Transverse colon (tissue), 4 donors: ENCODE data around the gene MAGI2. TPM values are rescaled to one million over a fixed set of nuclear protein-coding genes. Genes with fewer than 3 reads are reported as not detected.

Experiments
- DNase-seq: peaks from one replicate; pipeline ENCODE4 v3.0.0-alpha.2; 2019
- H3K27ac ChIP-seq, 4 donors: fragments of 200-600 bp; sonication (generic); 2 replicates each; pipeline ENCODE4 v1.5.1; 2016 to 2018; ENCODE audit warnings: inconsistent platforms in 4 of 4
- H3K27me3 ChIP-seq: fragments of 200-600 bp; sonication (generic); 2 replicates; pipeline ENCODE4 v1.5.1; 2017; ENCODE audit warnings: inconsistent platforms
- H3K36me3 ChIP-seq, 4 donors: fragments of 200-600 bp; sonication (generic); 2 replicates each; pipeline ENCODE4 v1.5.1; 2017 to 2019; ENCODE audit warnings: inconsistent platforms in 4 of 4
- H3K4me1 ChIP-seq, 4 donors: fragments of 200-600 bp; sonication (generic); 2 replicates each; pipeline ENCODE4 v1.5.1; 2017 to 2020; ENCODE audit warnings: inconsistent platforms in 4 of 4
- H3K4me3 ChIP-seq, 4 donors: fragments of 200-600 bp; sonication (generic); 1 replicate in 1 of 4; 2 replicates in 3 of 4; pipeline versions ENCODE4 v1.5.1 to v1.6.1; 2017 to 2019; ENCODE audit warnings: inconsistent platforms in 4 of 4
- H3K9me3 ChIP-seq, 2 donors: fragments of 200-600 bp; sonication (generic); 2 replicates each; pipeline ENCODE4 v1.5.1; 2017 to 2019; ENCODE audit warnings: inconsistent platforms in 2 of 2
- CTCF ChIP-seq, 5 experiments: fragments of 200-600 bp in 3 of 5; fragments of 450-650 bp in 2 of 5; sonication (generic) in 3 of 5; IDR thresholded peaks; 1 replicate in 2 of 5; 2 replicates in 3 of 5; pipeline ENCODE4 v1.5.1; 2016 to 2017; ENCODE audit warnings: antibody characterized with exemption in 5 of 5, inconsistent platforms in 3 of 5, mild to moderate bottlenecking in 2 of 5, moderate library complexity in 1 of 5
- EP300 ChIP-seq: sonication (generic); formaldehyde crosslinking; IDR thresholded peaks from one replicate; pipeline ENCODE4 v1.6.1; 2017; ENCODE audit warnings: antibody characterized with exemption, low read depth
- POLR2A ChIP-seq: fragments of 450-650 bp; IDR thresholded peaks from one replicate; pipeline ENCODE4 v1.6.1; 2016; ENCODE audit warnings: antibody characterized with exemption, mild to moderate bottlenecking, moderate library complexity
- POLR2AphosphoS5 ChIP-seq, 3 donors: sonication (generic); formaldehyde crosslinking; IDR thresholded peaks; one replicate each; pipeline ENCODE4 v1.6.1; 2016; ENCODE audit warnings: antibody characterized with exemption in 3 of 3
- whole genome bisulfite sequencing, 2 donors: methylation state at CpG; one replicate each; pipeline ENCODE4 v1.1.5; 2018; ENCODE audit warnings: low coverage in 1 of 2; 5-methylcytosine and 5-hydroxymethylcytosine counted together
- in situ Hi-C, 4 donors: fragments of 200-750 bp; cut with MboI; loops; one replicate each; pipeline versions ENCODE4 v1.15.0 to v1.15.1; 2017; ENCODE audit warnings: low sequenced_read_pairs in 3 of 4, low pct_ligation_motif_present in 1 of 4, low pct_unique_long_range_greater_than_20kb in 1 of 4
- intact Hi-C: fragments of 100-400 bp; cut with DNase I; formaldehyde crosslinking; loops from one replicate; pipeline ENCODE4 v1.15.1; 2023; ENCODE audit warnings: low total_unique reads
- total RNA-seq, 4 donors: library from RNA; depleted of rRNA; stranded (reverse); fragments of >200 nt; gene quantifications; one replicate each; pipeline ENCODE4 v1.1.0, GENCODE V29; 2016

MAGI2 gene
- total RNA-seq, 4 donors from 2014 or later, result 1.6 to 9.7 (median 4.1) TPM

DNA sequence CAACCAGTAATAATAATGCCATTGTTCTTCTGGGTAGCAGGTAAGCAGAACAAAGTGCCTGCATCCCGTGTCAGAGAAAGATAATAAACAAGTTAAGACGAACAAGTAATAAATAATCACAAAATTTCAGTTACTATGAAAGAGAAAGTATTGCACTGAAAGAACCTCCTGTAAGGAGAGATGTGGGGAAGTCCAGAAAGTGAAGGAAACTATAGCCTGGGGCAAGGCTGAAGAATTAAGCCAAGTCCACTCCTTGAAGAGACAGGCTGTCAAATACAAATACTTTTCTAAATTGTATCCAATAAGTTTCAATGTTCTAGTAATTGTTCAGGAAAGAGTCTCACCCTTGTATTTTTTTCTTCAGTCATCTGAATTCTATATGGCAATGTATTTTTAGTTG lies 611.4 kb downstream of the MAGI2 start:
- DNase-seq, result no peak
- intact Hi-C loops (no loop called here), in situ Hi-C loops (no loop called here)
- Histone ChIP-seq H3K4me3 (no peak overlapping the region), H3K27ac (no peak overlapping the region), H3K4me1 (no peaks in the 10 kb centered on the region), H3K36me3 (no peaks in the 10 kb centered on the region), H3K27me3 (no peaks in the 10 kb centered on the region), H3K9me3 (no peaks in the 10 kb centered on the region)
- TF ChIP-seq POLR2AphosphoS5 (IDR thresholded peaks at IDR 0.05) (no peak), POLR2A (no peak), EP300 (no peak), CTCF (IDR thresholded peaks at IDR 0.05) (no peak)
- 51 to 62% methylated on average over 2 of the region's 2 CpGs for WGBS, 2 donors

- H3K4me1 ChIP-seq, result no peaks in the 10 kb centered on the region
- no peak for TF ChIP-seq EP300
- no peak for TF ChIP-seq CTCF (IDR thresholded peaks at IDR 0.05)
- TF ChIP-seq POLR2AphosphoS5 (IDR thresholded peaks at IDR 0.05), result no peak
- no peak for DNase-seq
- no peak overlapping the region for H3K27ac ChIP-seq
- 78 to 80% methylated on average over 5 of the region's 5 CpGs for WGBS, 2 donors
- H3K9me3 ChIP-seq, result no peaks in the 10 kb centered on the region
- in situ Hi-C loops, result no loop called here
- no peak overlapping the region for H3K4me3 ChIP-seq
- H3K27me3 ChIP-seq, result no peaks in the 10 kb centered on the region
- no peaks in the 10 kb centered on the region for H3K36me3 ChIP-seq
- intact Hi-C loops, result no loop called here
Measured at GRCh38 chr7:78835897-78836296, 617.6 kb downstream of the MAGI2 start.

DNA sequence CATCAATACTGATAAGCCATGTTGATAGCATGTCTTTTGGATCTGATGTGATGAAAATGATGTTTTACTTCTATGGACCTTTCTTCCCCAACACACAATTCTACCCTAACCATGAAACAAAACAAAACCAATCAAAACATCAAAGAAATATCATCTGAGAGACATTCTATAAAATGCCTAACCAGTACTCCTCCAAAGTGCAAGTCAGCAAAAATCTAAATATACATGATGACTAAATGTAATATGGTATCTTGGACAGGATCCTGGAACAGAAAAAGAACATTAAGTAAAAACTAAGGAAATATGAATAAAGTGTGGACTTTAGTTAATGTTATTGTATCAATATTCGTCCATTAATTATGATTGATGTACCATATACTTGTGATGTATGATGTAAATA lies 625.1 kb downstream of the MAGI2 start:
- in situ Hi-C loops (no loop called here), intact Hi-C loops (no loop called here)
- TF ChIP-seq POLR2A (no peak), POLR2AphosphoS5 (IDR thresholded peaks at IDR 0.05) (no peak), CTCF (IDR thresholded peaks at IDR 0.05) (no peak), EP300 (no peak)

GRCh38 chr7:78803501-78804127 lies 649.9 kb downstream of the MAGI2 start:
- H3K27ac ChIP-seq, result no peak overlapping the region
- no peaks in the 10 kb centered on the region for H3K9me3 ChIP-seq
- WGBS, 2 donors, result 85 to 90% methylated on average over 4 of the region's 4 CpGs
- no peak for DNase-seq
- H3K27me3 ChIP-seq, result no peaks in the 10 kb centered on the region
- H3K4me3 ChIP-seq, result no peak overlapping the region
- no peaks in the 10 kb centered on the region for H3K4me1 ChIP-seq
- intact Hi-C loops, result no loop called here
- in situ Hi-C loops, result no loop called here
- TF ChIP-seq EP300 (no peak), POLR2AphosphoS5 (IDR thresholded peaks at IDR 0.05) (no peak), CTCF (IDR thresholded peaks at IDR 0.05) (no peak), POLR2A (no peak)
- no peaks in the 10 kb centered on the region for H3K36me3 ChIP-seq

More for the DNA sequence above, 625.1 kb downstream of the MAGI2 start:
- 62 to 75% methylated on average over 1 of the region's 1 CpG for WGBS, 2 donors
- Histone ChIP-seq H3K9me3 (no peaks in the 10 kb centered on the region), H3K36me3 (no peaks in the 10 kb centered on the region), H3K27me3 (no peaks in the 10 kb centered on the region), H3K4me3 (no peak overlapping the region), H3K27ac (no peak overlapping the region), H3K4me1 (no peaks in the 10 kb centered on the region)
- no peak for DNase-seq
